D721Med (cell line): Measurements from ENCODE around the gene TOP2A.

Experiments
- DNase-seq: peaks from one replicate; pipeline ENCODE4 v3.0.0; 2011; ENCODE audit warnings: low spot score; ENCODE audit not compliant: insufficient read length
- FAIRE-seq: peaks from 2 replicates; lab custom pipeline; 2011; peaks lifted over from hg19 to GRCh38; lab: Jason Lieb, UNC
- CTCF ChIP-seq: IDR thresholded peaks from 2 replicates; pipeline ENCODE4 v1.5.1; 2012; ENCODE audit warnings: mild to moderate bottlenecking, control low read depth; ENCODE audit not compliant: insufficient read depth; ENCODE audit errors: missing control alignments

TOP2A gene

GRCh38 chr17:40352779-40353394 lies 64.8 kb downstream of the TOP2A start:
- no peak for TF ChIP-seq CTCF
- FAIRE-seq: no peak
- DNase-seq: no peak

- FAIRE-seq: no peak
- no peak for TF ChIP-seq CTCF
- no peak for DNase-seq
Observed at GRCh38 chr17:40352237-40352778, 65.4 kb downstream of the TOP2A start.

GRCh38 chr17:40351359-40352236 lies 66.1 kb downstream of the TOP2A start:
- TF ChIP-seq CTCF: no peak
- DNase-seq (no peak), FAIRE-seq (no peak)

- DNase-seq (no peak), FAIRE-seq (no peak)
- no peak for TF ChIP-seq CTCF
Observed at GRCh38 chr17:40350689-40351358, 66.9 kb downstream of the TOP2A start.

GRCh38 chr17:40349895-40350688 lies 67.6 kb downstream of the TOP2A start:
- no peak for TF ChIP-seq CTCF
- no peak for DNase-seq
- no peak for FAIRE-seq

- TF ChIP-seq CTCF: no peak
- DNase-seq (no peak), FAIRE-seq (no peak)
Observed at GRCh38 chr17:40349477-40349894, 68.2 kb downstream of the TOP2A start.
